Motor neuron (in vitro differentiated cells): Measurements from ENCODE around the gene HYDIN. TPM values are rescaled to one million over a fixed set of nuclear protein-coding genes. Genes with fewer than 3 reads are reported as not detected.
A peak's percentile ranks its signal among the peaks of the same experiment; 100 is the strongest.

Source experiments
- ATAC-seq, 8 experiments: fragments of 200-7000 bp; cut with Tn5 transposase; replicated peaks in 6 of 8; 2 replicates each; pipeline ENCODE4 v1.8.0; 2021; ENCODE audit warnings: mild to moderate bottlenecking in 8 of 8, moderate library complexity in 8 of 8
- H3K27ac ChIP-seq, 2 donors: fragments of 250-450 bp; sonication (Bioruptor Pico); 2 replicates each; pipeline ENCODE4 v1.9.0; 2021; ENCODE audit warnings: antibody characterized with exemption in 2 of 2, mild to moderate bottlenecking in 2 of 2, moderate library complexity in 1 of 2
- H3K4me1 ChIP-seq, 2 donors: fragments of 250-450 bp; sonication (Bioruptor Pico); replicated peaks in 1 of 2; 2 replicates each; pipeline ENCODE4 v1.6.1; 2021; ENCODE audit warnings: antibody characterized with exemption in 2 of 2, mild to moderate bottlenecking in 2 of 2, moderate library complexity in 1 of 2
- H3K4me3 ChIP-seq, 5 donors: fragments of 250-450 bp; sonication (Bioruptor Pico); 2 replicates each; pipeline ENCODE4 v1.9.0; 2021; ENCODE audit warnings: antibody characterized with exemption in 5 of 5, mild to moderate bottlenecking in 5 of 5, moderate library complexity in 4 of 5
- WGBS, 10 experiments: fragments of 450-650 bp; shearing (Covaris generic); methylation state at CpG; one replicate each; pipeline ENCODE4 v1.0.0; 2022; 5-methylcytosine and 5-hydroxymethylcytosine counted together
- in situ Hi-C, 9 experiments: fragments of 400-800 bp; cut with MboI; loops; one replicate each; pipeline ENCODE4 v1.15.0; 2021; ENCODE audit warnings: low sequenced_read_pairs in 9 of 9, low pct_unique_long_range_greater_than_20kb in 2 of 9; ENCODE audit not compliant: unreplicated experiment in 9 of 9
- total RNA-seq, 8 experiments: library from RNA; unstranded; fragments of 300-600 nt; gene quantifications; 2 replicates each; pipeline versions ENCODE4 v1.2.3 to v1.2.4, GENCODE V29; 2022

HYDIN gene
- total RNA-seq, 8 experiments from 2014 or later, result 0.61 to 28.9 (median 5.3) TPM

DNA sequence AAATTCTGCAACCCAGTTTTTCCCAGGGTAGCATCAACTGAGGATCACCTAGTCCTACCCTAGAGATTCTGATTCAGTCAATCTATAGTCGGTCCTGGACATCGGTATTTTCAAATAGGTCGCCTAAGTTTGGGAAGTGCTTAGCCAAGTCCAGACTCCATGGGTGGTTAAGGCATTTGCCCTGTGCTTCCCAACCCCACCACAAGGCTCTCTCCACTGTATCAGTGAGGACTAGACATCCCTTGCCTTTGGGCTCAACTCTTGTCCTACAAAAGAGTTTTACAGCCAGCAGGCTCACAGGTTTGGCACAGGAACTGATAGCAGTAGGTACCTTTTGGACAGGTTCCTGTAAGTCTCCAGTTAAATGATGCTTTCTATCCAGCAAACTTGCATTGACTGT, 13.8 kb downstream of the HYDIN start:
- in situ Hi-C loops, result no loop called here
- H3K4me3 ChIP-seq, result no peak overlapping the region
- H3K4me1 ChIP-seq, result peaks cover 16 to 21% of the 10 kb centered on the region in 2 donors
- WGBS, 10 experiments, result 46 to 100% (median 96%) methylated on average over 1 to 3 of the region's 3 CpGs; no CpG with 5 or more reads in 4 of the 10 experiments
- ATAC-seq, result no peak
- H3K27ac ChIP-seq, result no peak overlapping the region

DNA sequence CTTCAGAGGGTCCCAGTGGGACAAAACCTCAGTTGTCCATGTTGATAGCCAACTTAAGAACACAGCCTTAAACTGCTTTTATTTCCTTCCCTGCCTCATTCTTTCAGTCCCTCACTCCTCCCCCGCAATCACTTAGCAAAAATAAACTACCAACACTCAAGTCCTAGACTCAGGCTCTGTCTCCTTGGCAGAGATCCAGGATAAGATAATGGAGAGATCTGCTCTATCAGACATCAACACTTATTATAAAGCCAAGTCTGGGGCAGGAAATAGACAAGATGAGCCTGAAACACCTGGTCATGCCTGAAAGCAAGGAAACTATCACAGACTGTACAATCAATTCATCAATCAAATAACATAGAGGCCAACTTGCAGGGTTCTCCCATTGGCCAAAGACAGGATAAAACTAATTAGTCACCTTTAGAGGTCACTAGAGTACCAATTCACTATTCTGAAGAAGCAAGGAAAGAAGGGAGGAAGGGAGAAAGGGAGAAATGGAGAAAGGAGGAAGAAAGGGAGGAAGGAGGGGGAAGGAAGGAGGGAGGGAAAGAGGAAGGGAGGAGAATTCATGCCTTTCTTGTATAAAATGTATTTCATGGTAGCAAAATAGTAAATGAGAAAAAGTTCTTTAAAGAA, 15.7 kb downstream of the HYDIN start:
- peaks cover 16 to 21% of the 10 kb centered on the region in 2 donors for H3K4me1 ChIP-seq
- whole genome bisulfite sequencing, 10 experiments, result 0 to 100% (median 88%) methylated on average over 1 of the region's 1 CpG; no CpG with 5 or more reads in 3 of the 10 experiments
- peak in 4 of 8 experiments; percentile 21 to 69 (median 26) for ATAC-seq
- H3K4me3 ChIP-seq, result no peak overlapping the region
- in situ Hi-C loops, result no loop called here
- no peak overlapping the region for H3K27ac ChIP-seq

GRCh38 chr16:71205482-71206131, 24.9 kb downstream of the HYDIN start:
- 20 to 100% (median 100%) methylated on average over 1 to 2 of the region's 3 CpGs; no CpG with 5 or more reads in 6 of the 10 experiments for WGBS, 10 experiments
- H3K4me3 ChIP-seq, result no peak overlapping the region
- in situ Hi-C loops, result no loop called here
- ATAC-seq, result no peak
- peak overlapping the region in 1 of 2 donors; percentile 26 for H3K27ac ChIP-seq
- H3K4me1 ChIP-seq, result peaks cover 0 to 10% of the 10 kb centered on the region in 2 donors

DNA sequence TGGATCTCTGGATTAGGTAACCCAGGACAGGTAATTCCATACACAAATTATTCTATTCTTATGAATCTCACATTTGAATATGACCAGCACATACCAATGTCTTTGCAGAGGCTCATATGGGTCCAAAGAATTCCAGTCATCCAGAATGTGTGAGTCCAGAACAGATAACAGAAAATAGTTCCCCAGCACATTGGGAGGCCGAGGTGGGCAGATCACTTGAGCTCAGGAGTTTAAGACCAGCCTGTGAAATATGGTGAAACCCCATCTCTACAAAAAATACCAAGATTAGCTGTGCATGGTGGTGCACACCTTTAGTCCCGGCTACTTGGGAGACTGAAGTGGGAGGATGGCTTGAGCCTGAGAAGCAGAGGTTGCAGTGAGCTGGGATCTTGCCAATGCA, 26.9 kb downstream of the HYDIN start:
- ATAC-seq, result no peak
- H3K27ac ChIP-seq, result no peak overlapping the region
- peaks cover 0 to 10% of the 10 kb centered on the region in 2 donors for H3K4me1 ChIP-seq
- no peak overlapping the region for H3K4me3 ChIP-seq
- WGBS, 10 experiments, result 10 to 100% (median 83%) methylated on average over 1 to 2 of the region's 2 CpGs; no CpG with 5 or more reads in 5 of the 10 experiments
- in situ Hi-C loops, result no loop called here

DNA sequence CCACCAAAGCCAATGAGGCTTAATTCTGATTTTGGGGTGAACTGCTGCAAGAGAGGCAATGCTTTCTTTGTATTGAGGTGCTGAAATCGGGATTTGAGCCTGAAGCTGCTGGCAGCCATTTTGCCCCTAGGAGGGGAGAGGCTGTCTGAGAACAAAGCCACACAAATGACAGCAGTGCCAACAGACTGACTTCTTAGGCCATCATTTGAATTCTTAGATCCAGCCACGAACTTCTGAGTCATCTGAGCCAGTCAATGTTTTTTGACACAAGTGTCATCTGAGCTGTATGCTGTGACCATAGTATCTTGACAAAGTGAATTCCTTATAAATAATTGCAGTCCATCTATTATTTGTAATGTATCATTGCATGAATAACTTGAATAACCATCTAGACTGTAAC, 29.0 kb downstream of the HYDIN start:
- Histone ChIP-seq H3K27ac (no peak overlapping the region), H3K4me1 (peaks cover 0 to 10% of the 10 kb centered on the region in 2 donors), H3K4me3 (no peak overlapping the region)
- in situ Hi-C loops, result no loop called here
- no peak for ATAC-seq
- WGBS, 10 experiments, result 6 to 100% (median 56%) methylated on average over 1 to 2 of the region's 2 CpGs; no CpG with 5 or more reads in 5 of the 10 experiments

DNA sequence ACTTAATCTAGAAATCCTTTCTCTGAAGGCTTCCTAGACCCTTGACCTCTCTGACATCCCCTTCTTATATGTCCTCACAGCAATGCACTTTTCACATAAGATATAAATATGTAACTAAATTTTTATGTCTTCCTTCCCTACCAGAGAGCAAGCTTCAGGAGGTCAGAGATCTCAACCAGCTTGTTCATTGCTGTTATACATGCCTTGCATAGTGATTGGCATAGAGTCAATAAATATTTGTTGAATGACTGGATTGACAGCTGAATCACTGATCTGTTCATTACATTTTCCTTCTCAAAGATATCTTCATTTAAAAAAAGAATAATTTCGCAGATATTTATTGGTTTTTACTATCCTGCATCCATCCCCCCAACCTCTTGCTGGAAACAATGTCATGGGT, 29.5 kb downstream of the HYDIN start:
- 0 to 100% (median 81%) methylated on average over 1 of the region's 1 CpG; no CpG with 5 or more reads in 2 of the 10 experiments for WGBS, 10 experiments
- H3K4me3 ChIP-seq, result no peak overlapping the region
- in situ Hi-C loops, result no loop called here
- ATAC-seq, result no peak
- peaks cover 0 to 10% of the 10 kb centered on the region in 2 donors for H3K4me1 ChIP-seq
- no peak overlapping the region for H3K27ac ChIP-seq

DNA sequence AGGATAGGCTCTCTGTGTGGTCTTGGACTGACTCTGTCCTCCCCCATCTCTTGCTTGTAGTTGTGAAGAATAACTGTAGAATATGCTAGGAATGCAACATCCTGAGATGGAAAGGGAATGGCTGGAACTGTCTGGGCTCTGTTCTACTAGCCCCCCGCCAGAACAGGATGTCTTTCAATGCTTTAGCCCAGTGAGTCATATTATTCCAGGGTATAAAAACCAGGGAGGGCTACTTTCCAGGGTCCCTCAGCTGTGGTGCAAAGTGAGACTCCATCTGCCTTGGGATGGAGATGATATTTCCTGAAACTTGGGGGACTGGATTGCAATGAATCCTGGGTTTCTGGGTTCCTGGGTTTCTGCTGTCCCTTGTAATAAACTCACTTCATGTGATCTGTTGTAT, 32.1 kb downstream of the HYDIN start:
- WGBS, 10 experiments, result 0 to 100% (median 51%) methylated on average over 1 of the region's 1 CpG; no CpG with 5 or more reads in 4 of the 10 experiments
- ATAC-seq, result no peak
- in situ Hi-C loops, result no loop called here

DNA sequence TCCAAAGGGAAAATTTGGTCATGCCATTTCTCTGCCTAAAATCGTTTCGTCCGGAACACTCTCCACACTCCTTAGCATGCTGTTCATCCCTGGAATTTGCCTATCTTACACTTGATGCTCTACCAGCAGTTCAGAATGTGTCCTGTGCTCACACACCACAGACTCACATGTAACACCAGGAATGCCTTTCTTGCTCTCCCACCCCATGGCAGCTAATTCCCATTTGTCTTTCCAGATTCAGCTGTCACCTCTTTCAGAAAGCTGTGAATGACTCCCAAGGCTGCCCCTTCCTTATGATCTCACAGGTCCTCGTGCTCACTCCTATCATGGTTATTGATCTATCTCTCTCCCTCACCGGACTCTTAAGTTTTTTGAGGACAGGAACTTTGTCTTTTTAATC, 38.1 kb downstream of the HYDIN start:
- in situ Hi-C loops, result no loop called here
- 4 to 82% (median 47%) methylated on average over 1 to 5 of the region's 5 CpGs; no CpG with 5 or more reads in 2 of the 10 experiments for WGBS, 10 experiments
- H3K4me3 ChIP-seq, result no peak overlapping the region
- H3K27ac ChIP-seq, result no peak overlapping the region
- no peaks in the 10 kb centered on the region for H3K4me1 ChIP-seq
- ATAC-seq, result peak in 2 of 8 experiments; percentile 33 to 53

More for the DNA sequence above, 32.1 kb downstream of the HYDIN start:
- H3K27ac ChIP-seq, result no peak overlapping the region
- H3K4me1 ChIP-seq, result no peaks in the 10 kb centered on the region
- no peak overlapping the region for H3K4me3 ChIP-seq

GRCh38 chr16:71188956-71189712, 41.4 kb downstream of the HYDIN start:
- Histone ChIP-seq H3K4me1 (no peaks in the 10 kb centered on the region), H3K27ac (no peak overlapping the region), H3K4me3 (no peak overlapping the region)
- ATAC-seq, result no peak
- 21 to 100% (median 94%) methylated on average over 2 to 9 of the region's 9 CpGs for WGBS, 10 experiments
- in situ Hi-C loops, result no loop called here

DNA sequence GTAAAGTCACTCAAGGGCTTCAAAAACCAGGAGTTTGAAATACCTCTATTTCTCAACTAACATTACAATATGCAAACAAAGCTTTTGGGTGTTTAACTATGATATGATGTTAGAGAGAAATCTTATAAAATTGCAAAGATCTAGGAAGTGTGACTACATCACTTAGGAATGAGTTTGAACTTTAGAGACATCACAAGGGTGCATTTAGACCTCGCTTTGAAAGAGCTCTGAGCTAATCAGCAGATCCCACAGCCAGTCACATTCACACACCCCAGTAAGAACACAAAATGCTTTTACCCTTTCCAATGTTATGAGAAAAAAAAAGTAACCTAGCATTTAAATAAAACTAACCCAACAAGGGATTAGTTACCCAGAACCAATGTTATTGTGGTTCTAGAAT, 45.2 kb downstream of the HYDIN start:
- in situ Hi-C loops, result no loop called here
- Histone ChIP-seq H3K4me1 (no peaks in the 10 kb centered on the region), H3K4me3 (no peak overlapping the region), H3K27ac (no peak overlapping the region)
- ATAC-seq, result peak in 2 of 8 experiments; percentile 59 to 74
- 43 to 100% (median 92%) methylated on average over 1 of the region's 1 CpG; no CpG with 5 or more reads in 6 of the 10 experiments for WGBS, 10 experiments

DNA sequence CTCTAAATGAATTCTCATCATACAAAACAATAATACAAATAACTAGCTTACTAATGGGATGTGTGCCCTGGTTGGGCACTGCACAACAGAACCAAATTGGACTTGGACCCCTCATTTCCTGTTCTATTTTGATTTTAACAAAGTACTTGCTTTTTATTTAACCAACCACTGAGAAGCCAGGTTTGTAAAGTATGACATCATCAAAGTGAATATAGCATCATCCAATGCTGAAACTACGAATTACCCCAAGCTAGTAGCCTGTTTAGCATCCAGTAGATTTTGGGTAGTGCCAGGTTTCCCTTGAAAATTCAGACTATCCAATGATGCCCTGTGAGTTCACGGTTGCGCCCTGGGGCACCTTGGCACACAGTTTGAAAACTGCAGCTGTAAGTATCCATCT, 51.0 kb downstream of the HYDIN start:
- WGBS, 10 experiments, result 7 to 100% (median 97%) methylated on average over 2 to 3 of the region's 3 CpGs
- no peaks in the 10 kb centered on the region for H3K4me1 ChIP-seq
- H3K4me3 ChIP-seq, result no peak overlapping the region
- no peak for ATAC-seq
- in situ Hi-C loops, result no loop called here
- H3K27ac ChIP-seq, result no peak overlapping the region

DNA sequence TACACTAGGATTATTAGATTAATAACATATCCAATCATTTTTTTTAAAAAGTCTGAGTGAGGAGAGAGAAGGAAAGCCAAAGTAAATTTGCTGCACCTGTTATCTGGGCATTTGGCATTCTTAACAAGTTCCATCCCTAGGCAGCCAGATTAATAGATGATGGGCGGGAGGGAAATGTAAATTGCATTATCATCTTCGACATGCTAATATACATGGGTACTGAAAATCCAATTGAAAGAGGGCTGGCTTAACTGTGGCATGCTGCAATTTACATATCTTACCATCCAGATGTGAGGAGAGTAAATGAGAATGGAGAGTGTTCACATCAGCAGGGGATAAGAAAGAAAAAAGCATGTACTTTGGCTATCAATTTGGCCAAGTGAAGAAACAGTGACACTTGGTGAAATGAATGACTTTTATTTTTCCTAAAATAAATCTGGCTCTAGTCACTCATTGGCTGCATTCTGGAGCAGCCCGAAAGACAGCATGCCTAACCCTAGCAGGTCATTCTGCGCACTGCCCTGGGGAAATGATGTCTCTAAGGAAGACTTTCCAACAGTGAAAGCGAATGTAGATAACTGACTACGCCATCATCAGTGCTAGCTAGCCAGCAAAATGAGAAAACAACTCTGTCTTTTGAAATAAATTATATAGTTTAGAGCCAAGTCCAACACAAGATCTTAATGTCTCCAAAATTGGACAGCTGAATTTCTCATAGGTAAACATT, 57.9 kb downstream of the HYDIN start:
- in situ Hi-C loops, result no loop called here
- peak in 3 of 8 experiments; percentile 29 to 48 (median 46) for ATAC-seq
- 0 to 89% (median 66%) methylated on average over 2 to 6 of the region's 6 CpGs for WGBS, 10 experiments
- peaks cover 4 to 8% of the 10 kb centered on the region in 2 donors for H3K4me1 ChIP-seq
- H3K27ac ChIP-seq, result no peak overlapping the region
- H3K4me3 ChIP-seq, result no peak overlapping the region
